ENCODE measurements around the gene IRS2. TPM values are rescaled to one million over a fixed set of nuclear protein-coding genes. Genes with fewer than 3 reads are reported as not detected.

IRS2 gene
- total RNA-seq, 1 donor from 2014 or later = 20.1 TPM

GRCh38 chr13:109771926-109772325, 14.5 kb downstream of the IRS2 start:
- no peak overlapping the region for H3K27ac Mint-ChIP-seq (ENCODE audit: unreplicated experiment)
- DNase-seq (ENCODE audit: low read depth) (no peak), FAIRE-seq (no peak)
- no peaks in the 10 kb centered on the region for H3K9me3 Mint-ChIP-seq (ENCODE audit: unreplicated experiment)
- Histone ChIP-seq H3K9me3 (ENCODE audit: insufficient read depth, low read depth, low read length) (no peaks in the 10 kb centered on the region), H4K20me1 (ENCODE audit: insufficient read depth, low read length) (peaks cover 63% of the 10 kb centered on the region), H3K79me2 (ENCODE audit: insufficient read depth, low read length) (peaks cover 86% of the 10 kb centered on the region), H3K27ac (ENCODE audit: low read depth, low read length) (no peak overlapping the region), H3K27me3 (ENCODE audit: insufficient read depth, low read length) (no peaks in the 10 kb centered on the region), H2AFZ (ENCODE audit: low read depth, low read length) (no peak overlapping the region), H3K9ac (ENCODE audit: low read length) (no peak overlapping the region), H3K4me2 (ENCODE audit: low read length) (no peak overlapping the region), H3K36me3 (ENCODE audit: insufficient read depth, low read length) (no peaks in the 10 kb centered on the region), H3K4me3 (ENCODE audit: insufficient read depth, low read depth, low read length) (no peak overlapping the region), H3K4me1 (ENCODE audit: insufficient read depth, low read length) (peaks cover 6% of the 10 kb centered on the region)
- TF ChIP-seq EZH2 (IDR thresholded peaks at IDR 0.05; ENCODE audit: insufficient read depth, low read length) = no peak
- no peak for TF ChIP-seq CTCF (IDR thresholded peaks at IDR 0.05; ENCODE audit: insufficient read depth, low read depth, low read length)
- peaks cover 10% of the 10 kb centered on the region for H3K36me3 Mint-ChIP-seq (ENCODE audit: low read depth, unreplicated experiment)
- H3K27me3 Mint-ChIP-seq (ENCODE audit: low read depth, unreplicated experiment) = no peaks in the 10 kb centered on the region
- H3K4me1 Mint-ChIP-seq (ENCODE audit: low read depth, unreplicated experiment) = peaks cover 7% of the 10 kb centered on the region
- no peak overlapping the region for H3K4me3 Mint-ChIP-seq (ENCODE audit: unreplicated experiment)

GRCh38 chr13:109770436-109770835, 15.9 kb downstream of the IRS2 start:
- Histone ChIP-seq H3K4me2 (ENCODE audit: low read length) (no peak overlapping the region), H3K79me2 (ENCODE audit: insufficient read depth, low read length) (peaks cover 76% of the 10 kb centered on the region), H3K9me3 (ENCODE audit: insufficient read depth, low read depth, low read length) (no peaks in the 10 kb centered on the region), H3K4me3 (ENCODE audit: insufficient read depth, low read depth, low read length) (no peak overlapping the region), H3K4me1 (ENCODE audit: insufficient read depth, low read length) (peaks cover 4% of the 10 kb centered on the region), H3K9ac (ENCODE audit: low read length) (no peak overlapping the region), H3K27ac (ENCODE audit: low read depth, low read length) (no peak overlapping the region), H3K36me3 (ENCODE audit: insufficient read depth, low read length) (no peaks in the 10 kb centered on the region), H2AFZ (ENCODE audit: low read depth, low read length) (no peak overlapping the region), H3K27me3 (ENCODE audit: insufficient read depth, low read length) (no peaks in the 10 kb centered on the region), H4K20me1 (ENCODE audit: insufficient read depth, low read length) (peaks cover 62% of the 10 kb centered on the region)
- Mint-ChIP-seq H3K4me1 (ENCODE audit: low read depth, unreplicated experiment) (no peaks in the 10 kb centered on the region), H3K9me3 (ENCODE audit: unreplicated experiment) (no peaks in the 10 kb centered on the region), H3K27ac (ENCODE audit: unreplicated experiment) (no peak overlapping the region), H3K36me3 (ENCODE audit: low read depth, unreplicated experiment) (peaks cover 10% of the 10 kb centered on the region), H3K4me3 (ENCODE audit: unreplicated experiment) (no peak overlapping the region), H3K27me3 (ENCODE audit: low read depth, unreplicated experiment) (no peaks in the 10 kb centered on the region)
- FAIRE-seq (no peak), DNase-seq (ENCODE audit: low read depth) (no peak)
- TF ChIP-seq EZH2 (IDR thresholded peaks at IDR 0.05; ENCODE audit: insufficient read depth, low read length) (no peak), CTCF (IDR thresholded peaks at IDR 0.05; ENCODE audit: insufficient read depth, low read depth, low read length) (no peak)

- Histone ChIP-seq H4K20me1 (ENCODE audit: insufficient read depth, low read length) (peaks cover 66% of the 10 kb centered on the region), H3K9me3 (ENCODE audit: insufficient read depth, low read depth, low read length) (no peaks in the 10 kb centered on the region), H3K27me3 (ENCODE audit: insufficient read depth, low read length) (no peaks in the 10 kb centered on the region), H3K4me3 (ENCODE audit: insufficient read depth, low read depth, low read length) (no peak overlapping the region), H3K4me1 (ENCODE audit: insufficient read depth, low read length) (peaks cover 4% of the 10 kb centered on the region), H3K27ac (ENCODE audit: low read depth, low read length) (no peak overlapping the region), H3K9ac (ENCODE audit: low read length) (no peak overlapping the region), H2AFZ (ENCODE audit: low read depth, low read length) (no peak overlapping the region), H3K36me3 (ENCODE audit: insufficient read depth, low read length) (no peaks in the 10 kb centered on the region), H3K4me2 (ENCODE audit: low read length) (no peak overlapping the region), H3K79me2 (ENCODE audit: insufficient read depth, low read length) (peaks cover 75% of the 10 kb centered on the region)
- no peak overlapping the region for H3K27ac Mint-ChIP-seq (ENCODE audit: unreplicated experiment)
- no peaks in the 10 kb centered on the region for H3K9me3 Mint-ChIP-seq (ENCODE audit: unreplicated experiment)
- DNase-seq (ENCODE audit: low read depth) (no peak), FAIRE-seq (no peak)
- no peak overlapping the region for H3K4me3 Mint-ChIP-seq (ENCODE audit: unreplicated experiment)
- H3K4me1 Mint-ChIP-seq (ENCODE audit: low read depth, unreplicated experiment) = no peaks in the 10 kb centered on the region
- H3K36me3 Mint-ChIP-seq (ENCODE audit: low read depth, unreplicated experiment) = peaks cover 10% of the 10 kb centered on the region
- TF ChIP-seq CTCF (IDR thresholded peaks at IDR 0.05; ENCODE audit: insufficient read depth, low read depth, low read length) (no peak), EZH2 (IDR thresholded peaks at IDR 0.05; ENCODE audit: insufficient read depth, low read length) (no peak)
- H3K27me3 Mint-ChIP-seq (ENCODE audit: low read depth, unreplicated experiment) = no peaks in the 10 kb centered on the region
Observed at GRCh38 chr13:109769921-109770320, 16.5 kb downstream of the IRS2 start.

Data from astrocyte (in vitro differentiated cells and primary cell).